ENCODE data around the gene BARX2. TPM values are rescaled to one million over a fixed set of nuclear protein-coding genes. Genes with fewer than 3 reads are reported as not detected.

Gene BARX2
- total RNA-seq, 1 donor from 2014 or later: 0.18 TPM

DNA sequence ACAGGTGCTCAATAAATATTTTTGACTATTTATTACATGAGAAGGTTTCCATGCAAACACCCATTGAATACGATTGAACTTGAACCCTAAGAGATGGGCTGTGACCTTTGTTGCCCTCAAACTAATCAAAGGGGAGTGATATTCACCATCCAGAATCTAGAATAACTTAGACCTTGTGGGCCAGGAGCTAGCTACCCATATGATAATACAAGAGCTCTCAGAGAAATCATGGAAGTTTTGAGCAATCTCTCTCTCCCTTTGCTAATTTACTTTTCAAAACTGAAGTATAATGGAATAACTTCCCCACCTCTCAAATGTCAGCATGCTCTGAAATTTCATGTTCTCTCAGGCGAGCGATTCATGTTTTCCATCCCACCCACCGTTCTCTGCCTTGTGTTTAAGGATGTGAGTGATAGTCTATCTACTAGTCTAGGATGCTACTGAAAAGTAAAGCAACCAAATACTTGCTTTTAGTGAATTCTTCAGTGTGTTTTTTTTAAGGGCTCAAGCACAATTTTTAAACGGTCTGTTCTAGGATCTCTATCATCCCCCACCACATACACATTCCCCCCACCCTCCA lies 33.3 kb downstream of the BARX2 start:
- no peaks in the 10 kb centered on the region for H3K36me3 Mint-ChIP-seq (ENCODE audit: low read depth, unreplicated experiment)
- H3K27ac Mint-ChIP-seq (ENCODE audit: unreplicated experiment): no peak overlapping the region
- H3K9me3 Mint-ChIP-seq (ENCODE audit: unreplicated experiment): no peaks in the 10 kb centered on the region
- TF ChIP-seq, protein P1, sequence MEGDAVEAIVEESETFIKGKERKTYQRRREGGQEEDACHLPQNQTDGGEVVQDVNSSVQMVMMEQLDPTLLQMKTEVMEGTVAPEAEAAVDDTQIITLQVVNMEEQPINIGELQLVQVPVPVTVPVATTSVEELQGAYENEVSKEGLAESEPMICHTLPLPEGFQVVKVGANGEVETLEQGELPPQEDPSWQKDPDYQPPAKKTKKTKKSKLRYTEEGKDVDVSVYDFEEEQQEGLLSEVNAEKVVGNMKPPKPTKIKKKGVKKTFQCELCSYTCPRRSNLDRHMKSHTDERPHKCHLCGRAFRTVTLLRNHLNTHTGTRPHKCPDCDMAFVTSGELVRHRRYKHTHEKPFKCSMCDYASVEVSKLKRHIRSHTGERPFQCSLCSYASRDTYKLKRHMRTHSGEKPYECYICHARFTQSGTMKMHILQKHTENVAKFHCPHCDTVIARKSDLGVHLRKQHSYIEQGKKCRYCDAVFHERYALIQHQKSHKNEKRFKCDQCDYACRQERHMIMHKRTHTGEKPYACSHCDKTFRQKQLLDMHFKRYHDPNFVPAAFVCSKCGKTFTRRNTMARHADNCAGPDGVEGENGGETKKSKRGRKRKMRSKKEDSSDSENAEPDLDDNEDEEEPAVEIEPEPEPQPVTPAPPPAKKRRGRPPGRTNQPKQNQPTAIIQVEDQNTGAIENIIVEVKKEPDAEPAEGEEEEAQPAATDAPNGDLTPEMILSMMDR (IDR thresholded peaks at IDR 0.05; ENCODE audit: unreplicated experiment): no peak
- no peaks in the 10 kb centered on the region for H3K27me3 Mint-ChIP-seq (ENCODE audit: unreplicated experiment)
- DNase-seq (ENCODE audit: low spot score): no peak
- H3K4me3 Mint-ChIP-seq (ENCODE audit: unreplicated experiment): no peak overlapping the region
- no peaks in the 10 kb centered on the region for H3K4me1 Mint-ChIP-seq (ENCODE audit: unreplicated experiment)

DNA sequence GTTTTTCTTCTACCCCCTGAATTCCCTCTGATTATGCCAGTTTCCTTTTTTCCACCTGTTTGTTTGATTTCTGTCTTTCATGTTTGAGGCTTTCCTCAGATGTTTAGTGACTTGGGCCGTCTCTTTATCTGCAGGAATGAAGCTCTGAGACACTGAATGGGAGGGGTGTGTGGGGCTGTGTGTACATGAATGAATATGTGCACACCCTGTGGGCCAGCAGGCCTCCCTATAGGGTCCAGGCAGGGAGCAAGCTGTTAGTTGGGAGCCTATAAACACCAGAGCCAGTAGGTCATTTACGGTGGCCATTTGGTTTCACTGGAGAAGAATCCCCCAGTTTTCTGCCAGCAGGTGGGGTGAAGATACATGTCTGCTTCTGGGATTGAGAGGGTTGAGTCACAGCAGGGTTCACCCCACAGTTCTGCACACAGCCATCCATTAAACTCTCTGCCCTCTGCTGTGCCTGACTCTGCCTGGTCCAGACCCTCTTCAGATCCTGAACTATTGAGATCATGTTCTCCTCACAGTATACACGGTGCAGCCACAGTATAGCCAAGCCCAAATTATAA lies 34.8 kb downstream of the BARX2 start:
- Mint-ChIP-seq H3K4me1 (ENCODE audit: unreplicated experiment) (no peaks in the 10 kb centered on the region), H3K9me3 (ENCODE audit: unreplicated experiment) (no peaks in the 10 kb centered on the region), H3K27ac (ENCODE audit: unreplicated experiment) (no peak overlapping the region), H3K27me3 (ENCODE audit: unreplicated experiment) (no peaks in the 10 kb centered on the region), H3K36me3 (ENCODE audit: low read depth, unreplicated experiment) (no peaks in the 10 kb centered on the region), H3K4me3 (ENCODE audit: unreplicated experiment) (no peak overlapping the region)
- DNase-seq (ENCODE audit: low spot score): no peak
- TF ChIP-seq, protein P1 (IDR thresholded peaks at IDR 0.05; ENCODE audit: unreplicated experiment): no peak

DNA sequence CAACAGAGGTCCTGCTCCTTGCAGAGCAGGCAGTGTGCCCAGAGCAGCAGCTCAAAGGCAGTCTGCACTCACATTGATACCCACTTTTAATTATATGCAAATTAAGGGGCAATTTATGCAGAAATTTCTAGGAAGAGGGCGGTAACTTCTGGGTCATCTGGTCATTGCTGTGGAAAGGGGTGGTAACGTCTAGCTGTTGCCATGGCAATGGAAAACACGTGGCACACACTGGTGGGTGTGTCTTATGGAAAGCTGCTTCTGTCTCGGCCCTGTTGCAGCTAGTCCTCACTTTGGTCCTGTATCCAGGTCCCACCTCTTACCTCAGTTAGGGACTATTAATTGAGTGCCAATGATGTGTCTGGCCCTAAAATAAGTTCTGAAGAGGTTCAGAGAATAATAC lies 36.8 kb downstream of the BARX2 start:
- H3K36me3 Mint-ChIP-seq (ENCODE audit: low read depth, unreplicated experiment): no peaks in the 10 kb centered on the region
- TF ChIP-seq, protein P1 (IDR thresholded peaks at IDR 0.05; ENCODE audit: unreplicated experiment): no peak
- H3K27me3 Mint-ChIP-seq (ENCODE audit: unreplicated experiment): no peaks in the 10 kb centered on the region
- no peak overlapping the region for H3K4me3 Mint-ChIP-seq (ENCODE audit: unreplicated experiment)
- no peaks in the 10 kb centered on the region for H3K9me3 Mint-ChIP-seq (ENCODE audit: unreplicated experiment)
- no peak for DNase-seq (ENCODE audit: low spot score)
- H3K4me1 Mint-ChIP-seq (ENCODE audit: unreplicated experiment): peaks cover 4% of the 10 kb centered on the region
- no peak overlapping the region for H3K27ac Mint-ChIP-seq (ENCODE audit: unreplicated experiment)

DNA sequence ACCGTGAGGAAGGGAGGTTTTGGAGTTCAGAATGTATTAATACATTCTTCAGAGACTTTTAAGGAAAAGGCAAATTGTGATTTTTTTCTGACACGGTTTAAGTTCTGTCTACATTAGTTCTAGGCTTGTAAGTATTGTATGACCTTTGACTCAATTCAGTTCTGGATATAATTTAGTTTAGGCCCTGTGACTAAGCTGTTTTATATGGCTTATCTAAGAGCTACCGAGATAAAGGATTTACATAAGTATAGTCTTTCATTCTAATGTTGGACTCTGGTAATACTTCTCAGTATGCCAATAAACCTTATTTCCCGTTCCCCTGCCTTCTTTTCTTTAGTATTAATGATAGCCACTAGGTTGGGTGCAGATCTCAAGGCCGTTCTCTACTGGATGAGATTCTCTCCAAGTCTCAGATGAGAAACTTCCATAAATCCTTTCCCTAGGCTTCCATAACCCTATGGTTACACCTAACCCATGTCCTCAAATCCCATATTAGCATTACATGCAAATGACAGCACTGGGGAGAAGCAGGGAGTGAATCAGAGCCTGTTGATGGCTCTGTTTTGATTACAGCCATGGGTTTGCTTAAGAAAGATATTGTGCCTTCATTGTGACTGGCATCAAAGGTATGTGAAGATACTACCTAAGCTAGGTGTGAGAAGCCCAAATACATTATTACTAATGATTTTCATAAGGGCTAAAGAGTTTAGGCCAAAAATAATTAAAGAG lies 38.7 kb downstream of the BARX2 start:
- no peak for DNase-seq (ENCODE audit: low spot score)
- H3K36me3 Mint-ChIP-seq (ENCODE audit: low read depth, unreplicated experiment): no peaks in the 10 kb centered on the region
- H3K4me3 Mint-ChIP-seq (ENCODE audit: unreplicated experiment): no peak overlapping the region
- no peaks in the 10 kb centered on the region for H3K27me3 Mint-ChIP-seq (ENCODE audit: unreplicated experiment)
- H3K9me3 Mint-ChIP-seq (ENCODE audit: unreplicated experiment): no peaks in the 10 kb centered on the region
- TF ChIP-seq, protein P1 (IDR thresholded peaks at IDR 0.05; ENCODE audit: unreplicated experiment): no peak
- H3K4me1 Mint-ChIP-seq (ENCODE audit: unreplicated experiment): peaks cover 11% of the 10 kb centered on the region
- H3K27ac Mint-ChIP-seq (ENCODE audit: unreplicated experiment): no peak overlapping the region

Data from endothelial cell (in vitro differentiated cells).